Measurements from ENCODE around the gene RAD21L1.

RAD21L1 gene

GRCh38 chr20:1295276-1295930, 69.6 kb downstream of the RAD21L1 start:
- H3K4me1 ChIP-seq (ENCODE audit: control insufficient read depth, insufficient read depth, low read length), result no peaks in the 10 kb centered on the region
- H3K36me3 ChIP-seq (ENCODE audit: control insufficient read depth in 2 of 2, insufficient read depth in 2 of 2, low read length in 2 of 2), result peaks cover 10 to 12% of the 10 kb centered on the region in 2 donors
- no peaks in the 10 kb centered on the region for H3K27me3 ChIP-seq (ENCODE audit: control insufficient read depth in 1 of 2, insufficient read depth in 2 of 2, low read length in 2 of 2)
- no peak overlapping the region for H3K27ac ChIP-seq (ENCODE audit: low read length)
- no peak overlapping the region for H3K4me3 ChIP-seq (ENCODE audit: low read length in 2 of 2)
- H3K9ac ChIP-seq (ENCODE audit: low read length in 2 of 2), result no peak overlapping the region
- H3K9me3 ChIP-seq (ENCODE audit: control insufficient read depth in 2 of 2, low read length in 2 of 2), result no peaks in the 10 kb centered on the region

- H3K27ac ChIP-seq (ENCODE audit: low read length), result no peak overlapping the region
Measured at GRCh38 chr20:1296117-1296610, 70.3 kb downstream of the RAD21L1 start.

GRCh38 chr20:1296922-1297321, 71.1 kb downstream of the RAD21L1 start:
- Histone ChIP-seq H3K27ac (ENCODE audit: low read length) (no peak overlapping the region), H3K9ac (ENCODE audit: low read length in 2 of 2) (no peak overlapping the region), H3K4me1 (ENCODE audit: control insufficient read depth, insufficient read depth, low read length) (no peaks in the 10 kb centered on the region), H3K4me3 (ENCODE audit: low read length in 2 of 2) (no peak overlapping the region), H3K9me3 (ENCODE audit: control insufficient read depth in 2 of 2, low read length in 2 of 2) (no peaks in the 10 kb centered on the region), H3K27me3 (ENCODE audit: control insufficient read depth in 1 of 2, insufficient read depth in 2 of 2, low read length in 2 of 2) (no peaks in the 10 kb centered on the region), H3K36me3 (ENCODE audit: control insufficient read depth in 2 of 2, insufficient read depth in 2 of 2, low read length in 2 of 2) (peaks cover 10 to 12% of the 10 kb centered on the region in 2 donors)

More at GRCh38 chr20:1296117-1296610, 70.3 kb downstream of the RAD21L1 start:
- Histone ChIP-seq H3K27me3 (ENCODE audit: control insufficient read depth in 1 of 2, insufficient read depth in 2 of 2, low read length in 2 of 2) (no peaks in the 10 kb centered on the region), H3K4me3 (ENCODE audit: low read length in 2 of 2) (no peak overlapping the region), H3K9me3 (ENCODE audit: control insufficient read depth in 2 of 2, low read length in 2 of 2) (no peaks in the 10 kb centered on the region), H3K4me1 (ENCODE audit: control insufficient read depth, insufficient read depth, low read length) (no peaks in the 10 kb centered on the region), H3K9ac (ENCODE audit: low read length in 2 of 2) (no peak overlapping the region), H3K36me3 (ENCODE audit: control insufficient read depth in 2 of 2, insufficient read depth in 2 of 2, low read length in 2 of 2) (peaks cover 10 to 12% of the 10 kb centered on the region in 2 donors)

DNA sequence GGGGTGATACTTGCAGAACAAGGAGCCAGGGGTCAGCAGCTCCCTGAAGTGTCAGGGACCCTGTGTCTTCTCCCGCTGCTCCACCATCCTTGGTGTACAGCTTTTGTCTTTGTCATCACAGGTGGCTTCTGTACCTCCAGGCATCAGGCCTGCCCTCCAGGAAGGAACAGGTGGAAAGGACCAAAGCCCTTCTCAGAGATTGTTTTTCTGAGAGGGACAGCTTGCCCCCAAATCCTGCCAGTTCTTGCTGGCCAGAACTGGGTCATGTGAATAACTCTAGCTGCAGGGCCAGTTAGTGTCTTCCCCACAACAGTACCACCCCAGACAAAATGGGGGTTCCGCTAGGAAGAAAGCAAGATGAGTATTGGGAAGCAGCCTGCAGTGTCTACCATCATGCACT, 71.6 kb downstream of the RAD21L1 start:
- Histone ChIP-seq H3K4me1 (ENCODE audit: control insufficient read depth, insufficient read depth, low read length) (no peaks in the 10 kb centered on the region), H3K9me3 (ENCODE audit: control insufficient read depth in 2 of 2, low read length in 2 of 2) (no peaks in the 10 kb centered on the region), H3K4me3 (ENCODE audit: low read length in 2 of 2) (no peak overlapping the region), H3K36me3 (ENCODE audit: control insufficient read depth in 2 of 2, insufficient read depth in 2 of 2, low read length in 2 of 2) (peaks cover 10 to 12% of the 10 kb centered on the region in 2 donors), H3K9ac (ENCODE audit: low read length in 2 of 2) (no peak overlapping the region), H3K27ac (ENCODE audit: low read length) (no peak overlapping the region), H3K27me3 (ENCODE audit: control insufficient read depth in 1 of 2, insufficient read depth in 2 of 2, low read length in 2 of 2) (no peaks in the 10 kb centered on the region)

DNA sequence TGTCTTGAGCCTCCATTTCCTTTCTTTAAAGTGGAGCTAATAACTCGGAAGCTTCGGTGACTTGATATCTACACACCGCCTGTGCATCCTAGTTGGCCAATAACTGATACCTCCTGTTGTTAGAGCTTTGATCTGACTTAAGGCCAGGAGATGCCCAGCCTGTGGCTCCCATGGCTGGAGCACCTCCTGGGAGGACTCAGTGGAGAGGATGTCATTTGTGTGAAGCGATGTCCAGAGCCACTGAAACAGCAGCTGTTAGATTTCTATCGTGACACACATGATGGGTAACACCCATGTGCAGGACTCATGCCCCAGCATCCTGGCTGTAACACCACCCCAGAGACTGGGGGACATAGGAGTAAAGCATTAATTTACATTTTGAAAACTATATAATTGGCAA, 72.3 kb downstream of the RAD21L1 start:
- peaks cover 10 to 13% of the 10 kb centered on the region in 2 donors for H3K36me3 ChIP-seq (ENCODE audit: control insufficient read depth in 2 of 2, insufficient read depth in 2 of 2, low read length in 2 of 2)
- no peak overlapping the region for H3K27ac ChIP-seq (ENCODE audit: low read length)
- no peaks in the 10 kb centered on the region for H3K9me3 ChIP-seq (ENCODE audit: control insufficient read depth in 2 of 2, low read length in 2 of 2)

GRCh38 chr20:1298888-1299511, 73.2 kb downstream of the RAD21L1 start:
- Histone ChIP-seq H3K27me3 (ENCODE audit: control insufficient read depth in 1 of 2, insufficient read depth in 2 of 2, low read length in 2 of 2) (no peaks in the 10 kb centered on the region), H3K4me3 (ENCODE audit: low read length in 2 of 2) (no peak overlapping the region), H3K36me3 (ENCODE audit: control insufficient read depth in 2 of 2, insufficient read depth in 2 of 2, low read length in 2 of 2) (peaks cover 13 to 14% of the 10 kb centered on the region in 2 donors), H3K9me3 (ENCODE audit: control insufficient read depth in 2 of 2, low read length in 2 of 2) (no peaks in the 10 kb centered on the region), H3K9ac (ENCODE audit: low read length in 2 of 2) (no peak overlapping the region), H3K4me1 (ENCODE audit: control insufficient read depth, insufficient read depth, low read length) (no peaks in the 10 kb centered on the region), H3K27ac (ENCODE audit: low read length) (no peak overlapping the region)

More for the DNA sequence above, 72.3 kb downstream of the RAD21L1 start:
- Histone ChIP-seq H3K4me3 (ENCODE audit: low read length in 2 of 2) (no peak overlapping the region), H3K9ac (ENCODE audit: low read length in 2 of 2) (no peak overlapping the region), H3K4me1 (ENCODE audit: control insufficient read depth, insufficient read depth, low read length) (no peaks in the 10 kb centered on the region), H3K27me3 (ENCODE audit: control insufficient read depth in 1 of 2, insufficient read depth in 2 of 2, low read length in 2 of 2) (no peaks in the 10 kb centered on the region)

GRCh38 chr20:1299522-1299921, 73.7 kb downstream of the RAD21L1 start:
- no peaks in the 10 kb centered on the region for H3K9me3 ChIP-seq (ENCODE audit: control insufficient read depth in 2 of 2, low read length in 2 of 2)
- H3K27me3 ChIP-seq (ENCODE audit: control insufficient read depth in 1 of 2, insufficient read depth in 2 of 2, low read length in 2 of 2), result no peaks in the 10 kb centered on the region
- no peak overlapping the region for H3K27ac ChIP-seq (ENCODE audit: low read length)
- H3K4me3 ChIP-seq (ENCODE audit: low read length in 2 of 2), result no peak overlapping the region
- H3K36me3 ChIP-seq (ENCODE audit: control insufficient read depth in 2 of 2, insufficient read depth in 2 of 2, low read length in 2 of 2), result peaks cover 13 to 14% of the 10 kb centered on the region in 2 donors
- no peaks in the 10 kb centered on the region for H3K4me1 ChIP-seq (ENCODE audit: control insufficient read depth, insufficient read depth, low read length)
- no peak overlapping the region for H3K9ac ChIP-seq (ENCODE audit: low read length in 2 of 2)

GRCh38 chr20:1300083-1300840, 74.4 kb downstream of the RAD21L1 start:
- Histone ChIP-seq H3K36me3 (ENCODE audit: control insufficient read depth in 2 of 2, insufficient read depth in 2 of 2, low read length in 2 of 2) (peaks cover 13 to 18% of the 10 kb centered on the region in 2 donors), H3K27ac (ENCODE audit: low read length) (no peak overlapping the region)

DNA sequence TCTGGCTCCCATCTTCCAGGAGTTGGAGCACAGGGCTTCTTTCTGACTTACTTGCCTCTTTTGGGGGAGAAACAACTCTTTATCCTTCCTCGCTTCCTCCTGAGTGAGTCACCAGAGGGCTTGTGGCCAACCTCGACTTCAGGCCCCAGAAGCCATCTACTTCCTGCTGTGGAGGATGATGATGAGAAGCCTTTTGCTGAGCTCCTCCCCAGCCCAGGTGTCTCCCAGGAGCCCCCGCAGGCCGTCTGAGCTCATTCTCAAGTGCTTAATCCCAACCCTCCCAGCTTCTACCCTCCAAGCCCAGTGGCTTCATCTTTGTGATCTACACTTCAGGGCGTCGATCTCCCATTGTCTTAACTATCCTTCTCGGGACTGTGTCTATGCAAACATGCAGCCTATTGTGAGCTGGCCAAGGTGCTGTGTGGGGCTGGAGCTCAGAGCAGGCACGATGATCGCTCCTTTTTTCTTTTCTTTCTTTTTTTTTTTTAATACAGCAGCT, 75.2 kb downstream of the RAD21L1 start:
- Histone ChIP-seq H3K4me3 (ENCODE audit: low read length in 2 of 2) (no peak overlapping the region), H3K9ac (ENCODE audit: low read length in 2 of 2) (no peak overlapping the region), H3K9me3 (ENCODE audit: control insufficient read depth in 2 of 2, low read length in 2 of 2) (no peaks in the 10 kb centered on the region), H3K27ac (ENCODE audit: low read length) (no peak overlapping the region), H3K27me3 (ENCODE audit: control insufficient read depth in 1 of 2, insufficient read depth in 2 of 2, low read length in 2 of 2) (no peaks in the 10 kb centered on the region), H3K4me1 (ENCODE audit: control insufficient read depth, insufficient read depth, low read length) (no peaks in the 10 kb centered on the region), H3K36me3 (ENCODE audit: control insufficient read depth in 2 of 2, insufficient read depth in 2 of 2, low read length in 2 of 2) (peaks cover 13 to 23% of the 10 kb centered on the region in 2 donors)

More at GRCh38 chr20:1300083-1300840, 74.4 kb downstream of the RAD21L1 start:
- Histone ChIP-seq H3K4me3 (ENCODE audit: low read length in 2 of 2) (no peak overlapping the region), H3K4me1 (ENCODE audit: control insufficient read depth, insufficient read depth, low read length) (no peaks in the 10 kb centered on the region), H3K27me3 (ENCODE audit: control insufficient read depth in 1 of 2, insufficient read depth in 2 of 2, low read length in 2 of 2) (no peaks in the 10 kb centered on the region), H3K9ac (ENCODE audit: low read length in 2 of 2) (no peak overlapping the region), H3K9me3 (ENCODE audit: control insufficient read depth in 2 of 2, low read length in 2 of 2) (no peaks in the 10 kb centered on the region)

DNA sequence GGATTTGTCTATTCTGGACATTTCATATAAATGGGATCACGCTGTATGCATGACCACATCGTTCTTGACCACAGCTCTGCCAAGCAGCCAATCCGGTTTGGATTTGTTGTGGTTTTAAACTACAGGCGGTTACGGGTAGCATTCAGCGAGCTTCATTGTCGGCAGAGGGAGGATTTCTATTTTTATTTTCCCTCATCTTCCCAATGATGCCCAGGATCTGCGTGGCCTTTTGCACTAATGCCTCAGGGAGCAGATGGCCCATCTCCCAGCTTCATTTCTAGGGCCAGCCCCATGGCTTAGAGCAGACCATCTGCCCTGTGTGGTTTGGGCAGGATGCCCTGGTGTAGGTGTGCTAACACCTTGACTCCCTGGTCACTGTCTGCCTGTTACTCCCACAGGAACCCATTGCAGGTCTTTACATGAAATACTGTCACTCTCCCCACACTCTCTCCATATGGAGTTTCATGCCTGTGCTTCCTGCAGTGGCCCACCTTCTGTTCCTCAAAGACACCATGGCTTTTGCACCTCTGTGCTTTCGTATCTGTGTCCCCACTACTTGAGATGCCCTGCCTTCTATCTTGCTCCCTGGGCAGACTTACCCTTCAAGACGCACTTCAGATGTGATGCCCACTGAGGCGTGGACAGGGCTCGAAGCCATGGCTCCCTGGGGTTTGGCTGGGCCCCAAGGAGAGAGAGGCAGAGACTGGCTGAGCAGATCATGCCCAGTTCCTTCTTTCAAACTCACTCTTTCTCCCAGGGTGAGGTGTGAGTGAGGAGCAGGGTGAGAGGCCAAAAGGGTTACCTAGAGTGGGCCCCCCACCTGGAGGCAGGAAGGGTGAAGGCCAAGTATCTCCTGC, 77.1 kb downstream of the RAD21L1 start:
- Histone ChIP-seq H3K4me3 (ENCODE audit: low read length in 2 of 2) (no peak overlapping the region), H3K9ac (ENCODE audit: low read length in 2 of 2) (no peak overlapping the region), H3K36me3 (ENCODE audit: control insufficient read depth in 2 of 2, insufficient read depth in 2 of 2, low read length in 2 of 2) (peaks cover 11 to 21% of the 10 kb centered on the region in 2 donors), H3K9me3 (ENCODE audit: control insufficient read depth in 2 of 2, low read length in 2 of 2) (no peaks in the 10 kb centered on the region), H3K4me1 (ENCODE audit: control insufficient read depth, insufficient read depth, low read length) (no peaks in the 10 kb centered on the region), H3K27me3 (ENCODE audit: control insufficient read depth in 1 of 2, insufficient read depth in 2 of 2, low read length in 2 of 2) (no peaks in the 10 kb centered on the region), H3K27ac (ENCODE audit: low read length) (no peak overlapping the region)
